Astrocyte (in vitro differentiated cells and primary cell): Measurements from ENCODE around the gene TAF4.

Source experiments
- CTCF ChIP-seq: IDR thresholded peaks from 2 replicates; pipeline ENCODE4 v1.5.1; 2011; ENCODE audit warnings: low read depth, mild to moderate bottlenecking, inconsistent platforms, low read length, moderate library complexity; ENCODE audit not compliant: insufficient read depth
- EZH2 ChIP-seq: IDR thresholded peaks from 2 replicates; pipeline ENCODE4 v1.6.1; 2012; ENCODE audit warnings: mild to moderate bottlenecking, low read length, inconsistent platforms; ENCODE audit not compliant: insufficient read depth

DNA sequence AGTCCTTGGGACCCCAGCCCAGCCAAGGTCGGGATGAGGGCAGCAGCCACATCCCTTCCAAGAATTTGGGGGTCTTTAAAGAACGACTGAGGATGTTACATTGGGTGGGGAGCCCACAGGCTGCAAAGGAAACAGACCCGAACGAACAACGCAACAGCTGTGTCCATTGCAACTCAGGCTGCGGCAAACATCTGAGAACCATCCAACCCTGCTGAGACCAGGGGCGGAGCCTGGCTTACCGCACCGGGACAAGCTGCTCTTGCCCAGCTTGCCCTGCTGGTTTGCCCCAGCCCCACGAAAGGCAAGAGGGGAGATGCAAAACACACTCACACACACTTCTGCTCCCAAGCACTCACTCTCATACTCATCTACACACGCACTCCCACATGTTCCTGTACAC lies 21.5 kb upstream of the TAF4 start:
- TF ChIP-seq CTCF: no peak
- TF ChIP-seq EZH2: no peak
